Measurements from ENCODE around the gene ITGA8.
"Not testable (repeated sequence)": the region's sequence is repeated elsewhere in the genome, so short reads cannot be mapped to it uniquely, and the experiment has no call there.

ITGA8 gene

DNA sequence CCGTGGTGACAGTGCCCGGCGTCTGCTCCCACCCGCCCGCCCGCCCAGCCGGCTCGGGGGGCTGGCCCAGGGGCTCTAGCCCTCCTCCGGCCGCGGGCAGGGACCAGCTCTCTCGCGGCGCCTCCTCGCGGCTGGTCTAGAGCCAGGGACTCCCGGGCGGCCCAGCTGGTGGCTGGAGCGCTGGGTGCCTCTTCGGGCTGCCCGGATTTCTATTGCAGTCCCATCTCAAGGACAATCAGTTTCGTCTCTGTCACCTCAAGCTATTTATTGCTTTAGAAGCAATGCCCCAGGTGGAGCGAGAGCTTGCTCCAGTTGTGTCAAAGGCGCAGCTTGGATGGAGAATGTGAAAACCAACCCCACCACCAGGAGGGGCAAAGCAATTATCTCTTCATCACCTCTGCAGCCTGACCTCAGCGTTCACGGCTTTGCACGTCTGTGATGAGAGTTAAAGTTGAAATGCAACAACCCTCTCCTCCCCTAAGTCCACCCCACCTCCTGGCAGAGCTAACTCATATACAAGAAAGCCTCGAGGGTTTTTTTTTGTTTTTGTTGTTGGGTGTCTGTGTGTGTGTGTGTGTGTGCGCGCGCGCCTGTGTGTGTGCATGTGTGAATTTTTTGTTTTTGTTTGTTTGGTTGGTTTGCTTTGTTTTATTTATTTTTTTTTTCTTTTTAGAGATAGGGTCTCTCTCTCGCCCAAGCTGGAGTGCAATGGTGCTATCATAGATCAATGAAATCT is at the start of gene ITGA8:
TSS of gene ITGA8 (minus strand) at position 24 of the 736 bp plus-strand sequence. CDS start 151 bp downstream, outside the sequence.
- no peak for ATAC-seq

GRCh38 chr10:15764892-15765454 is 45.3 kb upstream of the ITGA8 start:
- ATAC-seq: no peak

- ATAC-seq: no peak
Measured at GRCh38 chr10:15763006-15763405, 43.3 kb upstream of the ITGA8 start.

DNA sequence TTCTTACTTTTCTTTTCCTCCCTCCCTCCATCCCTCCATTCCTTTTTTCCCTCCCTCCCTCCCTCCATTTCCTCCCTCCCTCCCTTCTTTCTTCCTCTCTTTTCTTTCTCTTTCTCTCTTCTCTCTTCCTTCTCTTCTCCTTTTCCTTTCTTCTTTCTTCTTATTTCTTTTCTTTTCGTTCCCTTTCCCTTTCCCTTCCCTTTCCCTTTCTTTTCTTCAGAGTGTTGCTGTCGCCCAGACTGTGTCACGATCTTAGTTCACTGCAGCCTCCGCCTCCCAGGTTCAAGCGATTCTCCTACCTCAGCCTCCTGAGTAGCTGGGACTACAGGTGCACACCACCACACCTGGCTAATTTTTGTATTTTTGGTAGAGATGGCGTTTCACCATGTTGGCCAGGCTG is 42.5 kb upstream of the ITGA8 start:
- ATAC-seq: not testable (repeated sequence)

GRCh38 chr10:15761224-15761623 is 41.5 kb upstream of the ITGA8 start:
- not testable (repeated sequence) for ATAC-seq

DNA sequence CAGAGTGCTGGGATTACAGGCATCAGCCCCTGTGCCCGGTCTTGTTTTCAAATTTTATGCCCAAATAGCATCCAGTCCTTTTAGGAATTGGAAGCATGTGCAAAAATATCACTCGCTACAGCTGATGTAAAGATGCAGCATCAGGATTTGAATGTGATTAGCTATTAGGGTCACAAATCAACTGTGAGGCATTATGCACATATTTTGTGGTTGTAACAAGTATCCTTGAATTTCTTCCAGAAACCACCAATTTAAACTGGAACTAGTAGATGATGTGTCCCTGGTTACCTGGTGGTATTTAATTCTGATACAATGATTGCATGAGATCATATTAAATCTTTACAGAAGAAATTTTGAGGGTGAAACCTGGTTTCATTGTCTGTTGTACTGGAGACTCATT is 41.0 kb upstream of the ITGA8 start:
- ATAC-seq: no peak

DNA sequence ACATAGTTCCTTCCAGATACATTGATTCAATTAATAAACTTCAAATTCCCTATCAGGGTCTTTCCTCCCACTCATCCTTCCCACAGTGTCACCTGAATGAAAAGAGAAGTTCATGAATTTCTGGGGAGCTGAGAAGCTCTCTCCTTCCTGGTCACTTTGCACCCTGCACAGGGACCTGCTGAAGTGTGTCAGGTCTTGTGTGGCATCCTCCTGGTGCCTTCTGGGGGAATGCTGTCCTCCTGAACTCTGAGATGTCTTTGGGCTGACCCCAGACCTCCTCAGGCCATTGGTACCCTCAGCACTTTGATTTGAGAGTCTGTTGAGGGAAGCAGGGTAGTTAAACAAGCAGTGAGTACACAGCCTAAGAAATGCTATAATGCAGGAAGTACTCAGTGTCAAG is 39.5 kb upstream of the ITGA8 start:
- ATAC-seq: no peak

- ATAC-seq: no peak
Measured at GRCh38 chr10:15758618-15759017, 38.9 kb upstream of the ITGA8 start.

- ATAC-seq: no peak
Measured at GRCh38 chr10:15754937-15755336, 35.2 kb upstream of the ITGA8 start.

DNA sequence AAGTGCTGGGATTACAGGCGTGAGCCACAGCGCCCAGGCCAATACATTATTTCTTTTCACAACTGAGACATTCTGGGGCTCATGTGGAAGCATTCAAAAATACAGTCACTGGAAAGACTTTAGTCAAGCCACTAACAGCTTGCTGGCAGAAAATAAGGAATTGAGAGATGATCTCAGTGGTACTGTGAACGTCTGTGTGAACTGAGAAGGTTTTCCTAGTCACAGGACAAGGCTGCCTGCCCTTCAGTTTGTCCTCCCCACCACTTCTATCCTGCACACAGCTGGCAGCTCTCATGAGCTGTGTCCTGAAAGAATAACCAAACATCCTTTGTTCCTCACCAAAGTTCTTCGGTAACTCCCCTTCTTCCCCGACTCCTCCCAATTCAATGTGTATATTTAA is 31.3 kb upstream of the ITGA8 start:
- ATAC-seq: no peak

- no peak for ATAC-seq
Measured at GRCh38 chr10:15748126-15748525, 28.4 kb upstream of the ITGA8 start.

DNA sequence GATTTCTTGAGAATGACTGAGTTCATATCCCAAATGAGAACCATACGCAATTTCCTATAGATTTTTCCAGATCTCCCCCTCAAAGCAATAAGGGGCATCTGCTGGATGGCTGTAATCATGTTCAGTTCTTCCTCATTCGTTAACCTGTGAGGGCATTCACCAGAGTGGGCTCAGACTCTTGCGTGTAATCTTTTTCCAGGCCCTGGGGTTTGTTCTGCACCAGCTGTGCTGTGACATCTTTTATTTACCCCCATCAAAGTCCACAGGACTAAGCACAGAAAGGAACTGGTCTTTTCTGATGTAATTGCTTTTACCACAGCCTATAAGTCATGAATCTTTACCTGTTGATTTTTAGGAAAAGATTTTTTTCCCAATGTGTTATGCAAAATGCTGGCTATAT is 27.9 kb upstream of the ITGA8 start:
- no peak for ATAC-seq

- no peak for ATAC-seq
Measured at GRCh38 chr10:15745751-15746150, 26.0 kb upstream of the ITGA8 start.

GRCh38 chr10:15744217-15744865 is 24.6 kb upstream of the ITGA8 start:
- no peak for ATAC-seq

GRCh38 chr10:15743443-15743842 is 23.7 kb upstream of the ITGA8 start:
- ATAC-seq: no peak

- no peak for ATAC-seq
Measured at GRCh38 chr10:15742836-15743235, 23.1 kb upstream of the ITGA8 start.

DNA sequence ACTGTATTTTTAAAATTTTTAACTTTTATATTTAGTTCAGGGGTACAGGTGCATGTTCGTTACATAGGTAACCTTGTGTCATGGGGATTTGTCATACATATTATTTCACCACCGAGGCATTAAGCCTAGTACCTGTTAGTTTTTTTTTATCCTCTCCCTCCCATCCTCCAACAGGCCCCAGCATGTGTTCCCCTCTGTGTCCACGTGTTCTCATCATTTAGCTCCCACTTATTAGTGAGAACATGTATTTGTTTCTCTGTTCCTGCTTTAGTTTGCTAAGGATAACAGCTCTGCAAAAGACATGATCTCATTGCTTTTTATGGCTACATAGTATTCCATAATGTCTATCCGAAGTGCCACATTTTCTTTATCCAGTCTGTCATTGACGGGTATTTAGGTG is 22.4 kb upstream of the ITGA8 start:
- ATAC-seq: no peak

GRCh38 chr10:15741581-15741980 is 21.9 kb upstream of the ITGA8 start:
- ATAC-seq: no peak

GRCh38 chr10:15740261-15740660 is 20.5 kb upstream of the ITGA8 start:
- ATAC-seq: no peak

DNA sequence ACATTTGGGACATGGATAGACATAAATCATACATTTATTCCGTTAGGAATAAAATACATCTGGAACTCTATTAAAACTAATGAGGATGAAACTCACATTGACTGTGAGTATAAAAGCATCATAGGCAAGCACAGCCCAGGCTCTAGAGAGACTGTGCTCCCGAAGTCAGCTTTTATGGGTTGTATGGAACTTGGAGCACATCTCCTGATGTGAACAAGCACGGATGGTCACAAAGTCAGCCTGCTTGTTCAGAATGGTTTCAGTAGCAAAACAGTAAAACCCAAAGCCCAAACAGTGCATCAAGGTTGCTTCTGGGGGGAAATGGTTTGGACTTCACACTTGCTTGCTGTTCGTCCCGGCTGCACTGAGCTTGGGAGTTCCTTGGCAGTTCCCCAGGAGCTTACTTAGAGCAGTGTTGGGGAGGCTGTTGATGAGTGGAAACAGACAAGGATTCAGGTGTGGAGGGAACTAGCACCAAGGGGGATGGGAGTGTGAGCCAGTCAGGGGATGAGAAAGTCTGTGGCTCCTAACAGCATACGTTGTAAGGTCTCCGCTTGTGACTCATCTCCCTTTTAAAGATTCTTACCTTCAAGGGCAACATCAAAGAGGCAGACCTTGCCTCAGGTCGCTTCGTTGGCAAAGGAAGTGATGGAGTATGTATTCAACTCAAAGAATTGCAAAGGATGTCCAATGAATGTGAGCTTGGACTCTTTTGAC is 19.7 kb upstream of the ITGA8 start:
- no peak for ATAC-seq

- ATAC-seq: no peak
Measured at GRCh38 chr10:15738270-15738925, 18.7 kb upstream of the ITGA8 start.

- no peak for ATAC-seq
Measured at GRCh38 chr10:15737656-15738055, 17.9 kb upstream of the ITGA8 start.

DNA sequence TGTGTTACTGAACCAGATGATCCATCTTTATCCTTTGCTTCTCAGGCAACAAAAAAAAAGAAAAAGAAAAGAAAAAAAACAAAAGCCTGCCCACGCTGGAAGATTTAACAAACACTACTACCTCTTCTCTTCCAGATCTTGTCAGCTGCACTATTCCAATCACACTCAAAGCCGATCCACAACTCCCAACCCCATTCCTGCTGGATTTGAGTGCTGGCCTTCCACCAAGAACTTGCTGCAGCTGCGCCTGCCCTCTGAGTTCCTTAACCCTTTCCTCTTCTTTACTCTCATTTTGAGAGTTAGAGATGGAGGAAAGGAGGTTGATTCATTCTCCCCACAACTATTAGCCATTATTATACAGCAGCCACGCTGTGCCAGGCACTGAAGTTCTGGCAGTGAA is 16.0 kb upstream of the ITGA8 start:
- ATAC-seq: no peak
